MG63 (cell line): Measurements from ENCODE around the gene CELF1. TPM values are rescaled to one million over a fixed set of nuclear protein-coding genes. Genes with fewer than 3 reads are reported as not detected.
"Not testable (repeated sequence)": the region's sequence is repeated elsewhere in the genome, so short reads cannot be mapped to it uniquely, and the experiment has no call there.

ENCODE experiments used
- DNase-seq: peaks from one replicate; pipeline ENCODE4 v3.0.0-alpha.2; 2020
- H3K27me3 ChIP-seq: fragments of 250-450 bp; sonication (Bioruptor Pico); 2 replicates; pipeline ENCODE4 v1.5.1; 2020; ENCODE audit warnings: mild to moderate bottlenecking, moderate library complexity
- H3K36me3 ChIP-seq: fragments of 250-450 bp; sonication (Bioruptor Pico); 2 replicates; pipeline ENCODE4 v1.5.1; 2020; ENCODE audit warnings: mild to moderate bottlenecking, moderate library complexity
- H3K4me3 ChIP-seq: fragments of 250-450 bp; sonication (Bioruptor Pico); 2 replicates; pipeline ENCODE4 v1.5.1; 2020; ENCODE audit warnings: mild to moderate bottlenecking, moderate library complexity
- H3K9me3 ChIP-seq: fragments of 250-450 bp; sonication (Bioruptor Pico); 2 replicates; pipeline ENCODE4 v1.5.1; 2020; ENCODE audit warnings: mild to moderate bottlenecking, moderate library complexity
- total RNA-seq: library from RNA; depleted of rRNA; stranded (reverse); fragments of >200 nt; shearing (Covaris generic); gene quantifications from 2 replicates; pipeline ENCODE4 v1.2.3, GENCODE V29; 2014; ENCODE audit warnings: low replicate concordance

CELF1 gene
- total RNA-seq, 1 experiment from 2014 or later: 86.9 TPM

- Histone ChIP-seq H3K27me3 (no peaks in the 10 kb centered on the region), H3K9me3 (no peaks in the 10 kb centered on the region), H3K36me3 (no peaks in the 10 kb centered on the region), H3K4me3 (no peak overlapping the region)
- DNase-seq: no peak
Measured at GRCh38 chr11:47560426-47560825, 7.5 kb upstream of the CELF1 start.

- Histone ChIP-seq H3K27me3 (no peaks in the 10 kb centered on the region), H3K36me3 (no peaks in the 10 kb centered on the region), H3K4me3 (no peak overlapping the region), H3K9me3 (no peaks in the 10 kb centered on the region)
- no peak for DNase-seq
Measured at GRCh38 chr11:47558695-47559094, 5.8 kb upstream of the CELF1 start.

GRCh38 chr11:47557004-47557403 is 4.1 kb upstream of the CELF1 start:
- not testable (repeated sequence) for H3K9me3 ChIP-seq, H3K36me3 ChIP-seq, H3K4me3 ChIP-seq, DNase-seq, H3K27me3 ChIP-seq

- peak overlapping the region; percentile 94 for H3K4me3 ChIP-seq
- peaks cover 26% of the 10 kb centered on the region for H3K36me3 ChIP-seq
- DNase-seq: no peak
- no peaks in the 10 kb centered on the region for H3K27me3 ChIP-seq
- H3K9me3 ChIP-seq: no peaks in the 10 kb centered on the region
Measured at GRCh38 chr11:47553406-47553743, 443 bp upstream of the CELF1 start.

- H3K9me3 ChIP-seq: no peaks in the 10 kb centered on the region
- peak overlapping the region; percentile 94 for H3K4me3 ChIP-seq
- H3K36me3 ChIP-seq: peaks cover 35% of the 10 kb centered on the region
- no peaks in the 10 kb centered on the region for H3K27me3 ChIP-seq
- DNase-seq: peak; percentile 48
Measured at GRCh38 chr11:47552056-47552565, 821 bp downstream of the CELF1 start.

GRCh38 chr11:47551086-47551485 is 1.8 kb downstream of the CELF1 start:
- no peaks in the 10 kb centered on the region for H3K9me3 ChIP-seq
- DNase-seq: no peak
- H3K4me3 ChIP-seq: peak overlapping the region; percentile 94
- peaks cover 42% of the 10 kb centered on the region for H3K36me3 ChIP-seq
- no peaks in the 10 kb centered on the region for H3K27me3 ChIP-seq

- Histone ChIP-seq H3K27me3 (no peaks in the 10 kb centered on the region), H3K9me3 (no peaks in the 10 kb centered on the region), H3K4me3 (no peak overlapping the region; the same call in 1 of the 2 replicates), H3K36me3 (peaks cover 42% of the 10 kb centered on the region)
- no peak for DNase-seq
Measured at GRCh38 chr11:47550288-47551047, 2.5 kb downstream of the CELF1 start.

- not testable (repeated sequence) for H3K9me3 ChIP-seq, H3K27me3 ChIP-seq, DNase-seq, H3K4me3 ChIP-seq
- peaks cover 38% of the 10 kb centered on the region for H3K36me3 ChIP-seq
Measured at GRCh38 chr11:47546274-47546673, 6.7 kb downstream of the CELF1 start.

- DNase-seq: no peak
- no peaks in the 10 kb centered on the region for H3K27me3 ChIP-seq
- H3K36me3 ChIP-seq: peaks cover 29% of the 10 kb centered on the region
Measured at GRCh38 chr11:47545298-47545697, 7.6 kb downstream of the CELF1 start.

GRCh38 chr11:47541070-47541469 is 11.9 kb downstream of the CELF1 start:
- Histone ChIP-seq H3K27me3 (no peaks in the 10 kb centered on the region), H3K9me3 (no peaks in the 10 kb centered on the region), H3K4me3 (no peak overlapping the region), H3K36me3 (peaks cover 4% of the 10 kb centered on the region; the same call in 1 of the 2 replicates)
- no peak for DNase-seq

More at GRCh38 chr11:47545298-47545697, 7.6 kb downstream of the CELF1 start:
- Histone ChIP-seq H3K4me3 (no peak overlapping the region), H3K9me3 (no peaks in the 10 kb centered on the region)

- Histone ChIP-seq H3K4me3 (no peak overlapping the region), H3K27me3 (no peaks in the 10 kb centered on the region), H3K36me3 (peaks cover 15% of the 10 kb centered on the region), H3K9me3 (no peaks in the 10 kb centered on the region)
- DNase-seq: no peak
Measured at GRCh38 chr11:47539681-47540039, 13.3 kb downstream of the CELF1 start.

- Histone ChIP-seq H3K9me3 (no peaks in the 10 kb centered on the region), H3K36me3 (peaks cover 16% of the 10 kb centered on the region), H3K4me3 (no peak overlapping the region), H3K27me3 (no peaks in the 10 kb centered on the region)
- DNase-seq: no peak
Measured at GRCh38 chr11:47538741-47539565, 14.0 kb downstream of the CELF1 start.

GRCh38 chr11:47536915-47537314 is 16.0 kb downstream of the CELF1 start:
- DNase-seq: peak; percentile 25
- Histone ChIP-seq H3K9me3 (no peaks in the 10 kb centered on the region), H3K4me3 (no peak overlapping the region), H3K27me3 (no peaks in the 10 kb centered on the region), H3K36me3 (peaks cover 15% of the 10 kb centered on the region)

- no peak for DNase-seq
- no peaks in the 10 kb centered on the region for H3K9me3 ChIP-seq
- H3K4me3 ChIP-seq: no peak overlapping the region
- no peaks in the 10 kb centered on the region for H3K27me3 ChIP-seq
- peaks cover 21% of the 10 kb centered on the region for H3K36me3 ChIP-seq
Measured at GRCh38 chr11:47534704-47535251, 18.2 kb downstream of the CELF1 start.

GRCh38 chr11:47533690-47534151 is 19.2 kb downstream of the CELF1 start:
- Histone ChIP-seq H3K36me3 (peaks cover 21% of the 10 kb centered on the region), H3K9me3 (no peaks in the 10 kb centered on the region), H3K4me3 (no peak overlapping the region), H3K27me3 (no peaks in the 10 kb centered on the region)
- no peak for DNase-seq

- H3K4me3 ChIP-seq: no peak overlapping the region
- H3K9me3 ChIP-seq: no peaks in the 10 kb centered on the region
- H3K27me3 ChIP-seq: no peaks in the 10 kb centered on the region
- no peak for DNase-seq
- H3K36me3 ChIP-seq: peaks cover 21% of the 10 kb centered on the region
Measured at GRCh38 chr11:47532597-47533213, 20.2 kb downstream of the CELF1 start.

GRCh38 chr11:47531666-47532065 is 21.3 kb downstream of the CELF1 start:
- Histone ChIP-seq H3K4me3 (no peak overlapping the region), H3K9me3 (no peaks in the 10 kb centered on the region), H3K27me3 (no peaks in the 10 kb centered on the region), H3K36me3 (peaks cover 21% of the 10 kb centered on the region)
- no peak for DNase-seq
